GM21515 (cell line): ENCODE data around the gene C10orf105.

Experiments used
- ATAC-seq: cut with Tn5 transposase; IDR thresholded peaks from one replicate; pipeline ENCODE4 v1.9.1; 2021; ENCODE audit not compliant: unreplicated experiment

The C10orf105 gene

GRCh38 chr10:71701496-71702132, 18.0 kb downstream of the C10orf105 start:
- no peak for ATAC-seq

GRCh38 chr10:71700731-71701368, 18.7 kb downstream of the C10orf105 start:
- no peak for ATAC-seq

GRCh38 chr10:71698737-71699136, 20.8 kb downstream of the C10orf105 start:
- no peak for ATAC-seq

GRCh38 chr10:71697938-71698709, 21.5 kb downstream of the C10orf105 start:
- no peak for ATAC-seq

- ATAC-seq = no peak
Observed at GRCh38 chr10:71696628-71697326, 22.8 kb downstream of the C10orf105 start.

GRCh38 chr10:71695502-71696476, 23.8 kb downstream of the C10orf105 start:
- ATAC-seq = no peak

- peak; percentile 78 for ATAC-seq
Observed at GRCh38 chr10:71694567-71694968, 25.0 kb downstream of the C10orf105 start.

GRCh38 chr10:71694039-71694501, 25.5 kb downstream of the C10orf105 start:
- no peak for ATAC-seq

GRCh38 chr10:71693377-71693776, 26.2 kb downstream of the C10orf105 start:
- ATAC-seq = no peak

- no peak for ATAC-seq
Observed at GRCh38 chr10:71692598-71693306, 26.8 kb downstream of the C10orf105 start.

GRCh38 chr10:71691405-71691804, 28.2 kb downstream of the C10orf105 start:
- ATAC-seq = no peak

GRCh38 chr10:71690094-71690720, 29.4 kb downstream of the C10orf105 start:
- no peak for ATAC-seq

GRCh38 chr10:71688256-71688655, 31.3 kb downstream of the C10orf105 start:
- ATAC-seq = no peak

GRCh38 chr10:71687480-71687879, 32.1 kb downstream of the C10orf105 start:
- ATAC-seq = no peak

GRCh38 chr10:71687077-71687476, 32.5 kb downstream of the C10orf105 start:
- no peak for ATAC-seq

- no peak for ATAC-seq
Observed at GRCh38 chr10:71685554-71686232, 33.9 kb downstream of the C10orf105 start.

- ATAC-seq = no peak
Observed at GRCh38 chr10:71684356-71685173, 35.0 kb downstream of the C10orf105 start.

GRCh38 chr10:71683301-71683700, 36.3 kb downstream of the C10orf105 start:
- ATAC-seq = no peak
